HUES64 (cell line): ENCODE results near the gene SH3BP2.
A peak's percentile ranks its signal among the peaks of the same experiment; 100 is the strongest.

Source experiments
- H3K27ac ChIP-seq: 2 replicates; pipeline ENCODE4 v1.7.0; 2013; ENCODE audit warnings: low read depth, low read length, inconsistent platforms
- H3K27me3 ChIP-seq: 2 replicates; pipeline ENCODE4 v1.6.1; 2013; ENCODE audit warnings: mild to moderate bottlenecking, low read length; ENCODE audit not compliant: insufficient read depth
- H3K36me3 ChIP-seq: 2 replicates; pipeline ENCODE4 v1.6.1; 2013; ENCODE audit warnings: mild to moderate bottlenecking, low read length; ENCODE audit not compliant: insufficient read depth
- H3K4me1 ChIP-seq: 2 replicates; pipeline ENCODE4 v1.6.1; 2013; ENCODE audit warnings: mild to moderate bottlenecking, low read length, moderate library complexity; ENCODE audit not compliant: insufficient read depth
- H3K4me3 ChIP-seq: 2 replicates; pipeline ENCODE4 v1.5.1; 2013; ENCODE audit warnings: mild to moderate bottlenecking, low read length, moderate library complexity
- H3K9ac ChIP-seq: 2 replicates; pipeline ENCODE4 v1.6.1; 2013; ENCODE audit warnings: mild to moderate bottlenecking, low read depth, low read length
- H3K9me3 ChIP-seq: 2 replicates; pipeline ENCODE4 v1.6.1; 2013; ENCODE audit warnings: low read depth, low read length; ENCODE audit not compliant: insufficient read depth
- WGBS: fragments of 150-250, 120-280 bp; methylation state at CpG from one replicate; pipeline ENCODE4 v1.1.7; 2013; ENCODE audit warnings: missing lambda C conversion rate; 5-methylcytosine and 5-hydroxymethylcytosine counted together

SH3BP2 gene

DNA sequence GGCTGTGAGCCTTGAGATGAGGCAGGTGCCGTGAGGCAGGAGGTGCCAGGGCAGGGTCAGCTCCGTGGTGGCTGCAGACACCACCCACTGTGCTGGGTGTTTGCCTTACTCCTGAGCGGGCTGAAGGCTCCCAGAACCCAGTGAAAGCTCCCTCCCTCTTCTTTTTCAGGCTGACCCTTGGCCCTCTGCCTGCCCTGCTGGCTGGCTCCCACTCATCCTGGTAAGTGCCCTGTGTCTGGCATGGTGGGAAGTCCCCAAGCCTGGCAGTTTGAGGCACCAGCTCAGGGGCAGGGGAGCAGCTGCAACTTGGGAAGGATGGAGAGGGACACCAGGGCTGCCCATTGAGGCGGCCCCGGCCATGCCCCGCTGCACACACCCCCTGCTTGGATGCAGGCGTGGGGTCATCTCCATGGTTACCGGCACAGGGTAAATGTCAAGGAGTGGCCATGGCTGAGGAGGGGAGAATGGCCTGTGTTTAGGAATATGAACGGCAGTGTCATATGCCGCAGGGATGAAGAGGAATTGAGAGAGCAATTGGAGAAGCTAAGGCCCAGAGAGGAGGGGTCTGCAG lies 16.8 kb downstream of the SH3BP2 start:
- WGBS = 78% methylated on average over 10 of the region's 10 CpGs
- H3K9me3 ChIP-seq = no peaks in the 10 kb centered on the region
- H3K36me3 ChIP-seq = no peaks in the 10 kb centered on the region
- H3K27me3 ChIP-seq = no peaks in the 10 kb centered on the region
- peaks cover 7% of the 10 kb centered on the region; the same call in 1 of the 2 replicates for H3K4me1 ChIP-seq
- H3K27ac ChIP-seq = no peak overlapping the region
- H3K9ac ChIP-seq = no peak overlapping the region
- H3K4me3 ChIP-seq = no peak overlapping the region

- H3K27me3 ChIP-seq = no peaks in the 10 kb centered on the region
- H3K4me3 ChIP-seq = no peak overlapping the region
- no peak overlapping the region for H3K9ac ChIP-seq
- H3K9me3 ChIP-seq = no peaks in the 10 kb centered on the region
- no peak overlapping the region for H3K27ac ChIP-seq
- H3K36me3 ChIP-seq = no peaks in the 10 kb centered on the region
- H3K4me1 ChIP-seq = peaks cover 7% of the 10 kb centered on the region; the same call in 1 of the 2 replicates
- 90% methylated on average over 10 of the region's 10 CpGs for WGBS
Measured at GRCh38 chr4:2810388-2810787, 17.5 kb downstream of the SH3BP2 start.

DNA sequence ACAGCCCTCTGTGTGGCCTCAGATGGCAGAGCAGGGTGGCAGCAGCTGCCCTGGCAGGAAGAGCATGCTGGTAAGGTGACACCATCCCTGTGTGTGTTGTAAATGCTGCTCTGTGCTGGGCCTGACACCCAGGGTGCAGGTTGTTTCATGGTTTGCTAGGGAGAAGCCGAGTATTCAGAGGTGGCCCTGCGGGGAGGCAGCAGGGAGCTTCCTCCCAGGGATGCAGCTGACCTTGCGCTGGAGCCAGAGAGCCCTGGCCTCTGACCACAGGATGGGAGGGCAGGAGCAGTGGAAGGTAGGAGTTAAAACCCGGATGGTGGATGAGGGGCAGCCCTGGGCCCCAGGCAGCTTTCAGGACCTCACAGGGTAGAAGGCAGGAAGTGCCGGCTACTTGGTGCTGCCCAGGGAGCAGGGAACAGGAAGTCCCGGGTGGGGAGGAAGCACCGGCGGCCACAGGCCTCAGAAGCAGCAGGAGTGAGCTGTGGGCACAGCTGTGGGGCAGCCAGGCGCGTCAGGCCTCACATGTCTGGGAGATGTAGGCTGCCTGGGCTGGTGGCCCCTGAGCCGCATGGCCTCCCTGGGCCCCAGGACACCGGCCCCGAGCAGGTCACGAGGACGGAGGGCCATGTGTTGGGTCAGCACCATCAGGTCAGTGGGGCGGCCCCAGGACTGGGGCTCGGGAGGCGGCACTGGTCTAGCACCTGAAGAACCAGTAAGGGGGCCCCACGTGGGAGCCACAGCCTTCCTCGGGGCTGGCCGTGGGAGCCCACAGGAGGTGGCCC lies 19.1 kb downstream of the SH3BP2 start:
- Histone ChIP-seq H3K4me3 (no peak overlapping the region), H3K9me3 (no peaks in the 10 kb centered on the region), H3K27me3 (no peaks in the 10 kb centered on the region), H3K9ac (no peak overlapping the region), H3K27ac (peak overlapping the region; percentile 18; the same call in 1 of the 2 replicates), H3K36me3 (no peaks in the 10 kb centered on the region), H3K4me1 (peaks cover 7% of the 10 kb centered on the region; the same call in 1 of the 2 replicates)
- WGBS = 76% methylated on average over 21 of the region's 21 CpGs

DNA sequence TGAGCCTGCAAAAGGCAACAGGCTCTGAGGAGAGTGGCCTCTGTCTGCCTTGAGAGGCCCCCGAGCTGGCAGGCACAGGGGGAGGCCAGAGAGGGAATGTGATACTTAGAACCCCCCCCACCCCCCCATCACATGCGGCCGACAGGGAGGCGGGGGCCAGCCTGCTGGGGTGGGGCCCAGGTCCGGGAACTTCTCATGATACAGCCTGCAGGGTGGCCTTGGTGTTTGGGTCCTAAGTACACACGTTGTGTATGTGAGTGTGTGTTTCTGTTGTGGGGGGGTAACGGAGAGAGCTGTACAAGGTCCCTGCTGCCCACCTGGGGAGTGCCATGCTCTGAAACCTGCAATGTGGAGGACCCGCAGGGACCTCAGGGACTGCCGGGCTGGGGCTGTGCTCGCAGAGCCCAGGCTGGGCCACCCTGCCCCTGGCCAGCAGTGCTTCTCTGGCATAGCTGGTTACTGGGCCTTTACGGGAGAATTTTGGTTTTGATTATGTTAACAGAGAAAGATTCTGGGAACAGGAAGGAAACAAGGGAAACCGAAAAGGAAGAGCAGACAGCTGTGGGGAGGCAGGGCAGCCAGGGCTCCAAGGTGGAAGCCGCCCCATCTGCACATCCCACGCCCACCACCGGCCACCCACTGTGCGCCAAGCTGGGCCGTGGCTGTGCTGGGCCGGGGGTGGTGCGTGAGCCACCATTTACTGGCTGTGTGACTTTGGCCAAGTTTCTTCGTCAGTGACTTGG lies 19.9 kb downstream of the SH3BP2 start:
- Histone ChIP-seq H3K4me3 (no peak overlapping the region), H3K4me1 (peaks cover 7% of the 10 kb centered on the region; the same call in 1 of the 2 replicates), H3K27me3 (no peaks in the 10 kb centered on the region; the same call in 1 of the 2 replicates), H3K9me3 (no peaks in the 10 kb centered on the region), H3K9ac (no peak overlapping the region), H3K27ac (no peak overlapping the region), H3K36me3 (no peaks in the 10 kb centered on the region)
- WGBS = 77% methylated on average over 20 of the region's 20 CpGs

GRCh38 chr4:2813446-2814405 lies 20.8 kb downstream of the SH3BP2 start:
- H3K27ac ChIP-seq = no peak overlapping the region
- 92% methylated on average over 17 of the region's 17 CpGs for WGBS
- H3K4me3 ChIP-seq = no peak overlapping the region
- no peaks in the 10 kb centered on the region for H3K9me3 ChIP-seq
- H3K9ac ChIP-seq = no peak overlapping the region
- H3K4me1 ChIP-seq = peaks cover 7% of the 10 kb centered on the region; the same call in 1 of the 2 replicates
- H3K27me3 ChIP-seq = no peaks in the 10 kb centered on the region; the same call in 1 of the 2 replicates
- no peaks in the 10 kb centered on the region for H3K36me3 ChIP-seq

DNA sequence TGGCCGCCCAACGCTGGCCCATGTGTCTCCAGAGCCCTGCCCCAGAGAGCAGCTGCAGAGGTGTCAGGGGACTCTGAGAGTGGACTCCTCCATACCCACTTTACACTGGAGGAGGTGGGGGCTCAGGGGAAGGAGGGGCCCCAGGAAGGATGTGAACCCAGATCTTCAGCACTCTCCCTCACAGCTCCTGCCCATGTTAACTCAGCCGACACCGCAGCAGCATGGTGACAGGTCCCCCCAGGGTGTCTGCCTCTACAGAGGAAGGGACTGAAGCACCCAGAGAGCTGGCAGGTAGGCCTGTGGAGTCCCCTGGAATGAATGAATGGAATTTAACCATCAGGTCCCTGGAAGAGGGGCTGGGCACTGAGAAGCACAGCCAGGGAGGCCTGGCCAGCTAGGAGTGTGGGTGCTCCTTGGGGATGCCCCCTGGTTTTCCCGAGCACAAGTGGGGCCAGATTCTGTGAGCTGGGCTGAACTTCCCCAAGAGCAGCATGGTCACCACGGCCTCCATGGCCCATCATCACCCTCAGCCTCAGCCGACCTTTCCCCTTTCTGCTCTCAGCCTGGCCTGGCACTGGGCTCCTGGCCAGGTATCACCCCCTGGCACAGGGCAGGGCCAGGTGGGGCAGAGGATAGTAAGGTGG lies 21.9 kb downstream of the SH3BP2 start:
- H3K27me3 ChIP-seq = no peaks in the 10 kb centered on the region; the same call in 1 of the 2 replicates
- H3K9ac ChIP-seq = no peak overlapping the region
- no peak overlapping the region for H3K27ac ChIP-seq
- H3K9me3 ChIP-seq = no peaks in the 10 kb centered on the region
- no peaks in the 10 kb centered on the region for H3K36me3 ChIP-seq
- 85% methylated on average over 7 of the region's 7 CpGs for WGBS
- peaks cover 7% of the 10 kb centered on the region; the same call in 1 of the 2 replicates for H3K4me1 ChIP-seq
- no peak overlapping the region for H3K4me3 ChIP-seq

DNA sequence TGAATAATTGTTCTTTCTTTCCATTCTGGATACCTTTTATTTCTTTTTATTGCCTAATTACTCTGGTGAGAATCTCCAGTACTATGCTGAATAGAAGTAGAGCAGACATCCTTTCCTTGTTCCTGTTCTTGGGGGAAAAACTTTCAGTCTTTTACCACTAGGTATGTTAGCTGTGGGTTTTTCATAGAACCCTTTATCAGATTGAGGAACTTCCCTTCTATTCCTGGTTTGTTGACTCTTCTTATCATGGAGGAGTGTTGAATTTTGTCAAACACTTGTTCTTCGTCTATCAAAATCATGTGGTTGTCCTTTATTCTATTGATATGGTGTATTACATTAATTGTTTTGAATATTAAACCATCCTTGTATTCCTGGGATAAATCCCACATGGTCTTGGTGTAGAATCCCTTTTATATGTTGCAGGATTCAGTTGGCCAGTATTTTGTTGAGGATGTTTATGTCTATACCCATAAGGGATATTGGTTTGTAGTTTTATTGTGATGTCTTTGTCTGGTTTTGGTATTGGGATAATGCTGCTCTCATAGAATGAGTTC lies 23.6 kb downstream of the SH3BP2 start:
- no peak overlapping the region for H3K27ac ChIP-seq
- no CpG with 5 or more reads among the region's 1 CpG for WGBS
- no peak overlapping the region for H3K9ac ChIP-seq
- no peak overlapping the region for H3K4me3 ChIP-seq
- no peaks in the 10 kb centered on the region for H3K9me3 ChIP-seq
- H3K36me3 ChIP-seq = peaks cover 9% of the 10 kb centered on the region
- H3K4me1 ChIP-seq = peaks cover 5% of the 10 kb centered on the region; the same call in 1 of the 2 replicates
- H3K27me3 ChIP-seq = no peaks in the 10 kb centered on the region; the same call in 1 of the 2 replicates

DNA sequence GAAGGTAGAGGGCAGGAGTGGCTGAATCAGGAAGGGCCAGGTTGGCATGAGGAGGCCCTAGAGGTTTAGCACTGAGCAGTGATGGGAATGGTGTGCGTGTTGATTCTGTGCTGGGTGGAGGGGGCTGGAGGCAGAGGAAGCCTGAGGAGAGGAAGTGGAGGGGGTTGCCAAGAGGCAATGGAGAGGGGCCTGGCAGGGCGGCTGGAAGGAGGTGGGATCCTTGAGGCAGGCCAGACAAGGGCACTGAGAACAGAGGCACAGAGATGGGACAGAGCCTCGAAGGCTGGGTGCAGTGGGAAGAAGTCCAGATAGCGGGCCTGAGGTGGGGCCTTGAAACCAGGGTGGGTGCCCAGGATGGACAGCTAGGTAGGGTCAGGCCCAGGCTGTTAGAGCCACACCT lies 24.3 kb downstream of the SH3BP2 start:
- WGBS = 92% methylated on average over 4 of the region's 4 CpGs
- Histone ChIP-seq H3K4me1 (no peaks in the 10 kb centered on the region), H3K27ac (no peak overlapping the region), H3K9ac (no peak overlapping the region), H3K27me3 (no peaks in the 10 kb centered on the region; the same call in 1 of the 2 replicates), H3K36me3 (peaks cover 9% of the 10 kb centered on the region), H3K4me3 (no peak overlapping the region), H3K9me3 (no peaks in the 10 kb centered on the region)

DNA sequence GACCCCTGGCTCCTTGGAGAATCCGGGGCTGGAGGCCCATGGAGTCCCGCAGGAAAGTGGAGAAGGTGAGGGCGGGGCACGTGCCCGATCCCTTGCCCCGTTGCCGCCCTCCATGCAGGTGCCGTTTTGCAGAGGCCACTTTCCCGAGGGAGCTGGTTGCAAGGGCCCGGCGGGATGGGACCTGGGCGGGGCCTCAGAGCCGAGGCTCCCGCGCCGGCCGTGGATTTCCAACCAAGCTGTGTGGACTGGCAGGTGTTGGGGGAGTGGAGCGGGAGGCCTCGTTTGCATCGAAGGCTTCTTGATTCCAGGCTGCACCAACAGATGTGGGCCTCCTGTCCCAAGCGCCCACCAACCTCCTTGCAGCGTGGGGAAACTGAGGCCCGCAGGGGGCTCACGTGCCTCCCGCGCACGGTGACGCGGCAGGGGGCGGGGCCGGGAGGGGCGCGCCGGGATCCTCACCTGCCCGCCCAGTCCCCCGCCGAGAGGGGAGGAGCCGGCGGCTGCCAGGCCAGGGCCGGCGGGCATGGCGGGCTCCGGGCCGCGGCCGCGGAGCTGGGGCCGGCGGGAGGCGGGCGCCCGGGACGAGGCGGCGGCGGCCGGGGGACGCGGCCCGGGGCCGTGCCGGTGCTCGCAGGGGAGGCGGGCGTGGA lies 24.9 kb downstream of the SH3BP2 start:
- peak overlapping the region; percentile 93 for H3K9ac ChIP-seq
- no peaks in the 10 kb centered on the region; the same call in 1 of the 2 replicates for H3K27me3 ChIP-seq
- no peaks in the 10 kb centered on the region for H3K9me3 ChIP-seq
- H3K27ac ChIP-seq = no peak overlapping the region
- peaks cover 14% of the 10 kb centered on the region for H3K36me3 ChIP-seq
- peak overlapping the region; percentile 72 for H3K4me3 ChIP-seq
- WGBS = 10% methylated on average over 65 of the region's 65 CpGs
- H3K4me1 ChIP-seq = no peaks in the 10 kb centered on the region
